ENCODE data around the gene MILR1.

- TF ChIP-seq CTCF (conservative IDR thresholded peaks at IDR 0.05; ENCODE audit: low read depth in 2 of 2) (no peak), NANOG (IDR thresholded peaks at IDR 0.05; ENCODE audit: borderline replicate concordance) (no peak), POLR2AphosphoS5 (IDR thresholded peaks at IDR 0.05; ENCODE audit: low read depth) (no peak), EZH2 (IDR thresholded peaks at IDR 0.05; ENCODE audit: low read depth, unreplicated experiment) (no peak), REST (IDR thresholded peaks at IDR 0.05; ENCODE audit: unreplicated experiment) (no peak), ETS1 (IDR thresholded peaks at IDR 0.05) (no peak)
Measured at GRCh38 chr17:64401244-64401860, 47.6 kb upstream of the MILR1 start.
